ENCODE results near the gene ZNF346.

Gene ZNF346

GRCh38 chr5:177096162-177097015, 73.9 kb downstream of the ZNF346 start:
- FAIRE-seq: no peak

GRCh38 chr5:177097016-177097985, 74.8 kb downstream of the ZNF346 start:
- no peak for FAIRE-seq

GRCh38 chr5:177098120-177098469, 75.6 kb downstream of the ZNF346 start:
- FAIRE-seq: no peak

GRCh38 chr5:177098470-177099141, 76.1 kb downstream of the ZNF346 start:
- FAIRE-seq: no peak

- no peak for FAIRE-seq
Measured at GRCh38 chr5:177099422-177100093, 77.1 kb downstream of the ZNF346 start.

- no peak for FAIRE-seq
Measured at GRCh38 chr5:177100714-177101121, 78.2 kb downstream of the ZNF346 start.

GRCh38 chr5:177103523-177104253, 81.2 kb downstream of the ZNF346 start:
- FAIRE-seq: no peak

- no peak for FAIRE-seq
Measured at GRCh38 chr5:177105691-177106476, 83.4 kb downstream of the ZNF346 start.

GRCh38 chr5:177107159-177107558, 84.7 kb downstream of the ZNF346 start:
- no peak for FAIRE-seq

- FAIRE-seq: no peak
Measured at GRCh38 chr5:177109810-177110209, 87.3 kb downstream of the ZNF346 start.

GRCh38 chr5:177111720-177112394, 89.4 kb downstream of the ZNF346 start:
- FAIRE-seq: no peak

- FAIRE-seq: no peak
Measured at GRCh38 chr5:177112589-177113220, 90.2 kb downstream of the ZNF346 start.

- no peak for FAIRE-seq
Measured at GRCh38 chr5:177113566-177114424, 91.3 kb downstream of the ZNF346 start.

- FAIRE-seq: no peak
Measured at GRCh38 chr5:177116631-177117373, 94.3 kb downstream of the ZNF346 start.

- no peak for FAIRE-seq
Measured at GRCh38 chr5:177117441-177118045, 95.0 kb downstream of the ZNF346 start.

GRCh38 chr5:177122566-177122965, 100.1 kb downstream of the ZNF346 start:
- no peak for FAIRE-seq

- FAIRE-seq: no peak
Measured at GRCh38 chr5:177123789-177124485, 101.4 kb downstream of the ZNF346 start.
